SK-N-SH treated with all-trans-retinoic acid at 6 μM for 48 hours (cell line): Measurements from ENCODE around the gene SIRT4.

Experiments used
- TCF4 ChIP-seq: fragments of 250-450 bp; sonication (Bioruptor Pico); IDR thresholded peaks from 2 replicates; pipeline ENCODE4 v1.8.0; 2021; ENCODE audit warnings: mild to moderate bottlenecking, moderate library complexity, borderline replicate concordance
- TF ChIP-seq, protein P1 (sequence below): fragments of 250-450 bp; sonication (Bioruptor Pico); IDR thresholded peaks from 2 replicates; pipeline ENCODE4 v1.8.0; 2020; ENCODE audit warnings: mild to moderate bottlenecking, moderate library complexity, borderline replicate concordance

DNA sequence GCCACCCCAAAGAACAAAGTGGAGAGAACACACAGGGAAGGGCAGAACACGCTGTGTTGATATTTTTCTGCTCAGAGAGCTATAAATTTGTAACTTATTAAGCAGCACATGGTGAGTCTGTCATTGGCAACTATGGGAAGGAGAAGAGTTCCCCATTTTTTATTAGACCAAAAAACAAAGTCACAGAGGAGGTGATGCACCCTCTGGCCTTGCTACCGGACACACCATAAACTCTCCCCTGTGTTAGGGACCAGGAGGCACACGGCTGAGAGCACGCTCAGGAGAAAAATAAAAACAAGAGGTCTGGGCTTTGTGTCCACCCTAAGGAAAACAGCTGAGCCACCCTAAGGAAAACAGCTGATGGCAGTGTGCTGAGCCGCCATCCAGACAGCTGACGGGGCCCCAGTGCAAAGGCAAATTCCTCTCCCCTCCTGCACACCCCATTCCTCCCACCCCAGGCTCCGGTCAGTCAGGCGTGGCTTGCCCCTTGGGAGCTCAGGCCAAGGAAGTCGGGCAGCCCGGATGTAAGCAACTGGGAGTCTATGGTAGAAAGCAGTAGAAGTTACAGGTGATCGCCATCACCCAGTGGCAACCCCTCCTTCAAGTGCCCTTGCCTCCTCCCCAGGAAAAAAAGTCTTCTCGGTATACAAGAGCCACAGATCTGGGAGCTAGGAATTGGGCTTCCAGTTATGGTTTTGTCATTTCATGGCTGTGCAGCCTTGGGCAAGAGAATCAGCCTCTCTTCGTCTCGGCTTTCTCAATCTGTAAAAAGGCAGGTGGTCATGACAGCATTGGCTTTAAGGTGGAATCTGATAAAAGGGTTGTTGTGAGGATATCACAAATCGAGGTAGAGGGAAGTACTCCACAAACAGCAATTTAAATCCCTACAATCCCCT, 39.0 kb upstream of the SIRT4 start:
- TF ChIP-seq TCF4 (CRISPR knock-in tag): no peak
- TF ChIP-seq, protein P1, sequence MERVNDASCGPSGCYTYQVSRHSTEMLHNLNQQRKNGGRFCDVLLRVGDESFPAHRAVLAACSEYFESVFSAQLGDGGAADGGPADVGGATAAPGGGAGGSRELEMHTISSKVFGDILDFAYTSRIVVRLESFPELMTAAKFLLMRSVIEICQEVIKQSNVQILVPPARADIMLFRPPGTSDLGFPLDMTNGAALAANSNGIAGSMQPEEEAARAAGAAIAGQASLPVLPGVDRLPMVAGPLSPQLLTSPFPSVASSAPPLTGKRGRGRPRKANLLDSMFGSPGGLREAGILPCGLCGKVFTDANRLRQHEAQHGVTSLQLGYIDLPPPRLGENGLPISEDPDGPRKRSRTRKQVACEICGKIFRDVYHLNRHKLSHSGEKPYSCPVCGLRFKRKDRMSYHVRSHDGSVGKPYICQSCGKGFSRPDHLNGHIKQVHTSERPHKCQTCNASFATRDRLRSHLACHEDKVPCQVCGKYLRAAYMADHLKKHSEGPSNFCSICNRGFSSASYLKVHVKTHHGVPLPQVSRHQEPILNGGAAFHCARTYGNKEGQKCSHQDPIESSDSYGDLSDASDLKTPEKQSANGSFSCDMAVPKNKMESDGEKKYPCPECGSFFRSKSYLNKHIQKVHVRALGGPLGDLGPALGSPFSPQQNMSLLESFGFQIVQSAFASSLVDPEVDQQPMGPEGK (CRISPR knock-in tag): no peak
